Gastroesophageal sphincter (tissue), 4 donors: Measurements from ENCODE around the gene MIDN. TPM values are rescaled to one million over a fixed set of nuclear protein-coding genes. Genes with fewer than 3 reads are reported as not detected.
"Not testable (repeated sequence)": the region's sequence is repeated elsewhere in the genome, so short reads cannot be mapped to it uniquely, and the experiment has no call there.

Experiments used
- ATAC-seq: fragments of 150-250 bp; one replicate; pipeline ENCODE4 v1.9.1; 2016; ENCODE audit warnings: mild to moderate bottlenecking, moderate library complexity
- H3K27ac ChIP-seq, 4 donors: fragments of 200-600 bp; sonication (generic) in 3 of 4; 1 replicate in 3 of 4; 2 replicates in 1 of 4; pipeline ENCODE4 v1.5.1; 2016 to 2019
- H3K27me3 ChIP-seq: fragments of 200-600 bp; sonication (generic); one replicate; pipeline ENCODE4 v1.5.1; 2019
- H3K36me3 ChIP-seq, 2 donors: fragments of 200-600 bp; sonication (generic); one replicate each; pipeline ENCODE4 v1.5.1; 2019; ENCODE audit warnings: control low read depth in 1 of 2
- H3K4me1 ChIP-seq, 3 donors: fragments of 200-600 bp; sonication (generic); 1 replicate in 2 of 3; 2 replicates in 1 of 3; pipeline ENCODE4 v1.5.1; 2016 to 2019; ENCODE audit warnings: control low read depth in 2 of 3
- H3K4me3 ChIP-seq, 2 donors: fragments of 200-600 bp; sonication (generic); one replicate each; pipeline ENCODE4 v1.5.1; 2019; ENCODE audit warnings: mild to moderate bottlenecking in 1 of 2, moderate library complexity in 1 of 2
- H3K9me3 ChIP-seq, 3 donors: fragments of 200-600 bp; sonication (generic); one replicate each; pipeline ENCODE4 v1.5.1; 2017 to 2019; ENCODE audit warnings: control low read depth in 2 of 3
- EP300 ChIP-seq: sonication (generic); formaldehyde crosslinking; IDR thresholded peaks from one replicate; pipeline ENCODE4 v1.6.1; 2017; ENCODE audit warnings: antibody characterized with exemption, mild to moderate bottlenecking
- POLR2A ChIP-seq, 2 donors: fragments of 450-650 bp; IDR thresholded peaks; one replicate each; pipeline ENCODE4 v1.6.1; 2017; ENCODE audit warnings: antibody characterized with exemption in 2 of 2, mild to moderate bottlenecking in 2 of 2, moderate library complexity in 1 of 2
- POLR2AphosphoS5 ChIP-seq: sonication (generic); formaldehyde crosslinking; IDR thresholded peaks from one replicate; pipeline ENCODE4 v1.6.1; 2017; ENCODE audit warnings: antibody characterized with exemption
- WGBS, 2 donors: methylation state at CpG; one replicate each; pipeline ENCODE4 v1.1.5; 2018; ENCODE audit warnings: low coverage in 1 of 2; 5-methylcytosine and 5-hydroxymethylcytosine counted together
- total RNA-seq, 4 donors: library from RNA; depleted of rRNA; stranded (reverse); fragments of >200 nt; gene quantifications; one replicate each; pipeline ENCODE4 v1.1.0, GENCODE V29; 2016
- TF ChIP-seq, protein P1 (sequence below), 4 experiments: fragments of 200-600 bp in 2 of 4; fragments of 450-650 bp in 2 of 4; sonication (generic) in 1 of 4; IDR thresholded peaks; one replicate each; pipeline ENCODE4 v1.5.1; 2017 to 2019; ENCODE audit warnings: antibody characterized with exemption in 4 of 4, mild to moderate bottlenecking in 2 of 4, moderate library complexity in 2 of 4

The MIDN gene
- total RNA-seq = 10 to 100 TPM; 20.0 to 40.1 (median 24.2) TPM

DNA sequence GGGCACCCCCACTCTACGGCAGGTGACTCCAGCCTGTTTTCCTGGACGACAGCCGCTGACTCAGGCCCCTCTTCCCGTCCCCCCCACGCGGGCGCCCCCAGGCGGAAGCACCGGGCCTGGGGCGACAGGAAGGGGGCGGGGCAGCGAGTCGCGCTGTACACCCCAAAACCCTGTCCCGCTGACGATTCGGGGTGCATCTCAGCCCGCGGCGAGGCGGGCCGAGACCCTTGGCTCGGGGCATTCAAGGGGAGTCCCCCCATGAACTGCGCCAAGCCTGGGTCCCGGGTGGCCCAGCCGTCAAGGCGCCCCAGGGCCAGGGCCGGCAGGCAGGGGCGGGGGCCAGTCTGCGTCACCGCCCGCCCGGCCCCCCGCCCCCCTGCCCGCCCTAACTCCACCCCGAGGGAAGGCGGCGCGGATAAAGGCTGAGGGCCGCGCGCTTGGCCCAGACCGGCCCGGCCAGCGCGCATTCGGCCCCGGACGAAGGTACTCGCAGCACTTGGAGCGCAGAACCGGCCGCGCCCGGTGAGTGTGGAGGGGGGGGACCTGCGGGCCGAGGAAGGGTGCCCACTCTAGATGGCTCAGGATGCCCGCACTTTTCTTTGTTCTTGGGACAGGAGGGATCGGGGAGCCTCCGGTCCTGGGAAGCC, at the start of gene MIDN:
Gene MIDN, plus strand, starts transcription at position 445 of the 647 bp plus-strand sequence. CDS start 1,714 bp downstream, outside the sequence.
- Histone ChIP-seq H3K9me3 (no peaks in the 10 kb centered on the region), H3K27ac (peak within 1 kb of the TSS; percentile 96 to 100 (median 100)), H3K36me3 (peaks cover 0 to 10% of the 10 kb centered on the region in 2 donors), H3K4me3 (peak within 1 kb of the TSS; percentile 65 to 86), H3K4me1 (peaks cover 3 to 75% (median 49%) of the 10 kb centered on the region in 3 donors), H3K27me3 (no peaks in the 10 kb centered on the region)
- TF ChIP-seq EP300 (no peak), POLR2AphosphoS5 (peak; percentile 91), POLR2A (IDR thresholded peaks at IDR 0.05) (peak; percentile 93 to 96)
- TF ChIP-seq, protein P1, sequence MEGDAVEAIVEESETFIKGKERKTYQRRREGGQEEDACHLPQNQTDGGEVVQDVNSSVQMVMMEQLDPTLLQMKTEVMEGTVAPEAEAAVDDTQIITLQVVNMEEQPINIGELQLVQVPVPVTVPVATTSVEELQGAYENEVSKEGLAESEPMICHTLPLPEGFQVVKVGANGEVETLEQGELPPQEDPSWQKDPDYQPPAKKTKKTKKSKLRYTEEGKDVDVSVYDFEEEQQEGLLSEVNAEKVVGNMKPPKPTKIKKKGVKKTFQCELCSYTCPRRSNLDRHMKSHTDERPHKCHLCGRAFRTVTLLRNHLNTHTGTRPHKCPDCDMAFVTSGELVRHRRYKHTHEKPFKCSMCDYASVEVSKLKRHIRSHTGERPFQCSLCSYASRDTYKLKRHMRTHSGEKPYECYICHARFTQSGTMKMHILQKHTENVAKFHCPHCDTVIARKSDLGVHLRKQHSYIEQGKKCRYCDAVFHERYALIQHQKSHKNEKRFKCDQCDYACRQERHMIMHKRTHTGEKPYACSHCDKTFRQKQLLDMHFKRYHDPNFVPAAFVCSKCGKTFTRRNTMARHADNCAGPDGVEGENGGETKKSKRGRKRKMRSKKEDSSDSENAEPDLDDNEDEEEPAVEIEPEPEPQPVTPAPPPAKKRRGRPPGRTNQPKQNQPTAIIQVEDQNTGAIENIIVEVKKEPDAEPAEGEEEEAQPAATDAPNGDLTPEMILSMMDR (IDR thresholded peaks at IDR 0.05) = peak in 2 of 4 experiments; percentile 37 to 49
- no CpG with 5 or more reads among the region's 60 CpGs for WGBS, 2 donors
- ATAC-seq = peak; percentile 39

DNA sequence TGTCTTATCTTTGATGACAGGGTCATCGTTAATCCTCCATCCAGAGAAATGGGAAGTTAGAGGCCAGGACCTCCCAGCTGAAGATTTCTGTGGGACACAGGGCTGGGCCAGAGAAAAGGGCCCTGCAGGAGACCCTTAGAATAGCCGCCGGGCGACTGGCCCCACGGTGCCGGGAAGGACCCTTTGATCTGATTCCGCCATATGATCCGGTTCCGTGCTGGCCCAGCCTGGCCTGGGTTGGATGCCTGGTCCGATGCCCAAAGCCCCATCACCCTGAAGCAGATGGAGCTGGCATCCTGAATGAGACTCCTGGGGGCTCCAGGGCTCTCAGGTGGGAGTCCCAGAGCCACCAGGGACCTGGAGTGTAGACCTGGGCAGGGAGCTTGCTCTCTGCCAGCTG, 48.9 kb upstream of the MIDN start:
- no peaks in the 10 kb centered on the region for H3K27me3 ChIP-seq
- H3K4me1 ChIP-seq = peaks cover 0 to 17% (median 0%) of the 10 kb centered on the region in 3 donors
- H3K27ac ChIP-seq = no peak overlapping the region
- H3K9me3 ChIP-seq = no peaks in the 10 kb centered on the region
- WGBS, 2 donors = 80% methylated on average over 1 of the region's 10 CpGs; no CpG with 5 or more reads in 1 of the 2 donors
- no peak for ATAC-seq
- TF ChIP-seq POLR2AphosphoS5 = no peak
- TF ChIP-seq EP300 = no peak
- H3K4me3 ChIP-seq = no peak overlapping the region
- H3K36me3 ChIP-seq = no peaks in the 10 kb centered on the region

DNA sequence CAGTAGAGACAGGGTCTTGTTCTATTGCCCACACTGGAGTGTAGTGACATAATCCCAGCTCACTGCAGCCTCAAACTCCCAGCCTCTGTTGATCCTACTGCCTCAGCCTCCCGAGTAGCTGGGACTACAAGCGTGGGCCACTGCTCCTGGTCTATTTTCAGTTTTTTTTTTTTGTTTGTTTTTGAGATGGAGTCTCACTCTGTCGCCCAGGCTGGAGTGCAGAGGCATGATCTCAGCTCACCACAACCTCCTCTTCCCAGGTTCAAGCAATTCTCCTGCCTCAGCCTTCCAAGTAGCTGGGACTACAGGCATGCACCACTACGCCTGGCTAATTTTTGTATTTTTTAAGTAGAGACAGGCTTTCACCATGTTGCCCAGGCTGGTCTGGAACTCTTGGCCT, 47.8 kb upstream of the MIDN start:
- H3K4me1 ChIP-seq = peaks cover 0 to 24% (median 0%) of the 10 kb centered on the region in 3 donors
- H3K36me3 ChIP-seq, ATAC-seq, H3K27me3 ChIP-seq, H3K27ac ChIP-seq, H3K4me3 ChIP-seq, H3K9me3 ChIP-seq: not testable (repeated sequence)
- 77 to 92% methylated on average over 3 to 4 of the region's 4 CpGs for WGBS, 2 donors

DNA sequence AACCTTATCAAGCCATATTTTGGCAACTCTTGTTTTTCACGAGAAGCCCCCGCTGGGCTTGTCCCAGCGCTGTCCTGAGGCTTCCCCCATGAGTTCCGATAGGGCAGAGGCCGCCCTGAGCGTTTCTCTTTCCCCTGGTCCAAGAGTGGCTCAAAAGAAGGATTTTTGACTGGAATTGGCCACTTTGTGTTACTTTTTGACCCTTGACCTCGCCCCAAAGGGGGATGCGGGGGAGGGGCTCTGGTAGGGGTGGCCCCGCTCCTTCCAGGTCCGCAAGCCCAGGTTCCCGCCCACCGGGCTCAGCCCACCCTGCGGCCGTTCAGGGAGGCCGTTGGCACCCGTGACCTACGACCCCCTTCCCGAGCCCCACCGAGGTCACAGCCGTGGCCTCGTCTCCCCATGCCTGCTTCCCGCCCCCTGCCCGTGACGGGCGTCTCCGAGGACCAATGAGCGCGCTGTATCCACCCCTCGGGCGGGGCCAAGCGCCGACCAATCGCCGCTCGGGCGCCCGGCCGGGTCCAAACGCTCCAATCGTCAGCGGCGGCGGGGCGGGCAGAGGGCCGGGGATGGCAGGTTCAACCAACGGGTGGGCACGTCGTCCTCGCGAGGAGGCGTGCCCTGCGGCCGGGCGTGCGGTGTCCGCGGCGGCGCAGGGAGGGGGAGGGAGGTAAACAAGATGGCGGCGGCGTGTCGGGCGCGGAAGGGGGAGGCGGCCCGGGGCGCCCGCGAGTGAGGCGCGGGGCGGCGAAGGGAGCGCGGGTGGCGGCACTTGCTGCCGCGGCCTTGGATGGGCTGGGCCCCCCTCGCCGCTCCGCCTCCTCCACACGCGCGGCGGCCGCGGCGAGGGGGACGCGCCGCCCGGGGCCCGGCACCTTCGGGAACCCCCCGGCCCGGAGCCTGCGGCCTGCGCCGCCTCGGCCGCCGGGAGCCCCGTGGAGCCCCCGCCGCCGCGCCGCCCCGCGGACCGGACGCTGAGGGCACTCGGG, 43.0 kb upstream of the MIDN start, which contains the start of gene STK11:
Gene STK11, plus strand, starts transcription at position 665 of the 986 bp plus-strand sequence. CDS start 1,136 bp downstream, outside the sequence.
- peak within 1 kb of the TSS; percentile 62 to 87 (median 84) for H3K27ac ChIP-seq
- peaks cover 0 to 6% of the 10 kb centered on the region in 2 donors for H3K36me3 ChIP-seq
- no peaks in the 10 kb centered on the region for H3K9me3 ChIP-seq
- peak; percentile 97 for ATAC-seq
- H3K27me3 ChIP-seq = no peaks in the 10 kb centered on the region
- peak; percentile 47 to 71 for TF ChIP-seq POLR2A (IDR thresholded peaks at IDR 0.05)
- peak; percentile 80 for TF ChIP-seq POLR2AphosphoS5
- no peak for TF ChIP-seq EP300
- H3K4me3 ChIP-seq = peak within 1 kb of the TSS; percentile 78 to 81
- H3K4me1 ChIP-seq = peaks cover 0 to 65% (median 19%) of the 10 kb centered on the region in 3 donors
- WGBS, 2 donors = 3 to 81% methylated on average over 3 to 5 of the region's 114 CpGs

DNA sequence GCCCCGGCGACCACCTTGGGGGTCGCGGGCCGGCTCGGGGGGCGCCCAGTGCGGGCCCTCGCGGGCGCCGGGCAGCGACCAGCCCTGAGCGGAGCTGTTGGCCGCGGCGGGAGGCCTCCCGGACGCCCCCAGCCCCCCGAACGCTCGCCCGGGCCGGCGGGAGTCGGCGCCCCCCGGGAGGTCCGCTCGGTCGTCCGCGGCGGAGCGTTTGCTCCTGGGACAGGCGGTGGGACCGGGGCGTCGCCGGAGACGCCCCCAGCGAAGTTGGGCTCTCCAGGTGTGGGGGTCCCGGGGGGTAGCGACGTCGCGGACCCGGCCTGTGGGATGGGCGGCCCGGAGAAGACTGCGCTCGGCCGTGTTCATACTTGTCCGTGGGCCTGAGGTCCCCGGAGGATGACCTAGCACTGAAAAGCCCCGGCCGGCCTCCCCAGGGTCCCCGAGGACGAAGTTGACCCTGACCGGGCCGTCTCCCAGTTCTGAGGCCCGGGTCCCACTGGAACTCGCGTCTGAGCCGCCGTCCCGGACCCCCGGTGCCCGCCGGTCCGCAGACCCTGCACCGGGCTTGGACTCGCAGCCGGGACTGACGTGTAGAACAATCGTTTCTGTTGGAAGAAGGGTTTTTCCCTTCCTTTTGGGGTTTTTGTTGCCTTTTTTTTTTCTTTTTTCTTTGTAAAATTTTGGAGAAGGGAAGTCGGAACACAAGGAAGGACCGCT, 42.1 kb upstream of the MIDN start:
- 0% methylated on average over 5 of the region's 78 CpGs; no CpG with 5 or more reads in 1 of the 2 donors for whole genome bisulfite sequencing, 2 donors
- H3K9me3 ChIP-seq = no peaks in the 10 kb centered on the region
- H3K4me3 ChIP-seq = peak overlapping the region; percentile 78 to 81
- H3K27ac ChIP-seq = peak overlapping the region; percentile 62 to 87 (median 84)
- peaks cover 0 to 13% of the 10 kb centered on the region in 2 donors for H3K36me3 ChIP-seq
- no peaks in the 10 kb centered on the region for H3K27me3 ChIP-seq
- peaks cover 0 to 74% (median 19%) of the 10 kb centered on the region in 3 donors for H3K4me1 ChIP-seq
- no peak for TF ChIP-seq POLR2A (IDR thresholded peaks at IDR 0.05)
- no peak for TF ChIP-seq POLR2AphosphoS5
- no peak for TF ChIP-seq EP300
- TF ChIP-seq, protein P1 (IDR thresholded peaks at IDR 0.05) = no peak
- no peak for ATAC-seq
